HCT116 (cell line): ENCODE measurements around the gene PRKN. TPM values are rescaled to one million over a fixed set of nuclear protein-coding genes. Genes with fewer than 3 reads are reported as not detected.

Experiments
- ATAC-seq: fragments of 200-7000 bp; cut with Tn5 transposase; 2 replicates; pipeline ENCODE4 v1.9.1; 2020; ENCODE audit warnings: mild to moderate bottlenecking, moderate library complexity
- BruUV-seq: library from RNA; stranded (reverse); fragments of 400-500 nt; replicated peaks from 2 replicates; lab custom pipeline; 2021; lab: Mats Ljungman, UMichigan
- CTCF ChIA-PET: fragments of 300-600 bp; sonication (Branson Sonifier 250); formaldehyde crosslinking; loops from one replicate; lab custom pipeline; 2021; ENCODE audit warnings: antibody characterized with exemption; lab: Charles Lee
- POLR2A ChIA-PET: fragments of 300-600, 350-600 bp; sonication (Branson Sonifier 250); formaldehyde crosslinking; loops from one replicate; lab custom pipeline; 2021; ENCODE audit warnings: antibody characterized with exemption; lab: Charles Lee
- RAD21 ChIA-PET, 2 experiments: fragments of 300-600 bp; sonication (Branson Sonifier 250); formaldehyde crosslinking; loops; one replicate each; lab custom pipeline; 2023; ENCODE audit warnings: low total read pairs in 2 of 2; ENCODE audit not compliant: uncharacterized antibody in 2 of 2, unreplicated experiment in 2 of 2, low non-redundant PET in 1 of 2; lab: Charles Lee
- DNase-seq: peaks from one replicate; pipeline ENCODE4 v3.0.0-alpha.2; 2010; ENCODE audit warnings: low read depth, low spot score
- H2AFZ ChIP-seq: fragments of 200-600 bp; shearing (Covaris generic), sonication (generic); 2 replicates; pipeline ENCODE4 v1.6.1; 2017; ENCODE audit warnings: low read depth, mixed run types, mixed read lengths, antibody characterized with exemption, low read length; ENCODE audit not compliant: poor library complexity, severe bottlenecking
- H3K27ac ChIP-seq: 2 replicates; pipeline ENCODE4 v1.5.1; 2012; ENCODE audit warnings: low read depth, low read length
- H3K27me3 ChIP-seq: fragments of 200-600 bp; sonication (generic); 2 replicates; pipeline ENCODE4 v1.6.1; 2016; ENCODE audit warnings: mixed run types, low read length, mixed read lengths; ENCODE audit not compliant: insufficient read depth
- H3K36me3 ChIP-seq, 2 experiments: fragments of 200-500 bp in 1 of 2; fragments of 200-600 bp in 1 of 2; sonication (Bioruptor generic) in 1 of 2; sonication (generic) in 1 of 2; 2 replicates each; pipeline versions ENCODE4 v1.5.1 to v1.6.1; 2014 to 2016; ENCODE audit warnings: low read length in 2 of 2, inconsistent platforms in 1 of 2, mixed read lengths in 1 of 2, mixed run types in 1 of 2; ENCODE audit not compliant: insufficient read depth in 2 of 2, control insufficient read depth in 1 of 2
- H3K4me1 ChIP-seq, 2 experiments: fragments of 200-600 bp in 1 of 2; sonication (generic) in 1 of 2; 2 replicates each; pipeline versions ENCODE4 v1.5.1 to v1.6.1; 2012 to 2017; ENCODE audit warnings: low read length in 2 of 2, inconsistent platforms in 1 of 2, mild to moderate bottlenecking in 1 of 2, mixed read lengths in 1 of 2, mixed run types in 1 of 2, moderate library complexity in 1 of 2; ENCODE audit not compliant: insufficient read depth in 2 of 2, control insufficient read depth in 1 of 2
- H3K4me2 ChIP-seq: fragments of 200-600 bp; sonication (generic); 2 replicates; pipeline ENCODE4 v1.6.1; 2017; ENCODE audit warnings: mixed run types, low read length, mixed read lengths
- H3K4me3 ChIP-seq, 2 experiments: fragments of 200-600 bp in 1 of 2; sonication (generic) in 1 of 2; replicated peaks in 1 of 2; 2 replicates each; pipeline ENCODE4 v1.5.1; 2011 to 2016; ENCODE audit warnings: low read length in 2 of 2, control low read depth in 1 of 2, low read depth in 1 of 2, mild to moderate bottlenecking in 1 of 2, mixed read lengths in 1 of 2, mixed run types in 1 of 2
- H3K79me2 ChIP-seq: fragments of 200-600 bp; sonication (generic); 2 replicates; pipeline ENCODE4 v1.6.1; 2017; ENCODE audit warnings: mild to moderate bottlenecking, mixed run types, low read length, moderate library complexity, mixed read lengths; ENCODE audit not compliant: insufficient read depth
- H3K9ac ChIP-seq: fragments of 200-600 bp; sonication (generic); 2 replicates; pipeline ENCODE4 v1.6.1; 2016; ENCODE audit warnings: low read length, mixed read lengths
- H3K9me2 ChIP-seq: fragments of 200-600 bp; sonication (generic), shearing (Covaris generic); 2 replicates; pipeline ENCODE4 v1.6.1; 2017; ENCODE audit warnings: mixed run types, mild to moderate bottlenecking, moderate library complexity; ENCODE audit not compliant: insufficient read depth
- H3K9me3 ChIP-seq, 2 experiments: fragments of 200-500 bp in 1 of 2; fragments of 200-600 bp in 1 of 2; sonication (Bioruptor generic) in 1 of 2; sonication (generic) in 1 of 2; 2 replicates each; pipeline ENCODE4 v1.6.1; 2014 to 2017; ENCODE audit warnings: low read length in 2 of 2, mixed read lengths in 2 of 2, inconsistent platforms in 1 of 2, low read depth in 1 of 2, mild to moderate bottlenecking in 1 of 2, mixed run types in 1 of 2, moderate library complexity in 1 of 2; ENCODE audit not compliant: control insufficient read depth in 1 of 2, insufficient read depth in 1 of 2
- H4K20me1 ChIP-seq: fragments of 200-600 bp; sonication (generic), shearing (Covaris generic); 2 replicates; pipeline ENCODE4 v1.6.1; 2017; ENCODE audit warnings: mixed run types, mild to moderate bottlenecking, moderate library complexity; ENCODE audit not compliant: insufficient read depth
- CBX3 ChIP-seq: IDR thresholded peaks from 2 replicates; pipeline ENCODE4 v1.6.1; 2012; ENCODE audit warnings: low read depth
- CTCF ChIP-seq, 3 experiments: fragments of 200-600 bp in 1 of 3; sonication (generic) in 1 of 3; IDR thresholded peaks in 2 of 3; conservative IDR thresholded peaks in 1 of 3; 2 replicates each; pipeline ENCODE4 v1.5.1; 2012 to 2017; ENCODE audit warnings: low read depth in 2 of 3, low read length in 2 of 3, antibody characterized with exemption in 1 of 3, borderline replicate concordance in 1 of 3, control low read depth in 1 of 3, mild to moderate bottlenecking in 1 of 3, mixed read lengths in 1 of 3, mixed run types in 1 of 3, moderate library complexity in 1 of 3; ENCODE audit not compliant: insufficient read depth in 1 of 3
- ELF1 ChIP-seq: IDR thresholded peaks from 2 replicates; pipeline ENCODE4 v1.6.1; 2012; ENCODE audit warnings: low read depth, borderline replicate concordance
- POLR2AphosphoS5 ChIP-seq: IDR thresholded peaks from 2 replicates; pipeline ENCODE4 v1.6.1; 2011; ENCODE audit warnings: mild to moderate bottlenecking, low read depth, low read length, moderate library complexity
- SIN3A ChIP-seq: IDR thresholded peaks from 2 replicates; pipeline ENCODE4 v1.6.1; 2012; ENCODE audit warnings: low read depth
- SP1 ChIP-seq: IDR thresholded peaks from 2 replicates; pipeline ENCODE4 v1.6.1; 2012; ENCODE audit warnings: low read depth
- SRF ChIP-seq: IDR thresholded peaks from 2 replicates; pipeline ENCODE4 v1.6.1; 2012; ENCODE audit warnings: low read depth
- intact Hi-C: fragments of 100-400 bp; cut with micrococcal nuclease; formaldehyde crosslinking; loops from 2 replicates; pipeline ENCODE4 v1.10.0; 2022
- total RNA-seq: library from RNA; stranded (reverse); gene quantifications from one replicate; pipeline ENCODE4 v1.2.1, GENCODE V29; 2021; ENCODE audit not compliant: unreplicated experiment
- TF ChIP-seq, protein P1 (sequence below): IDR thresholded peaks from 2 replicates; pipeline ENCODE4 v1.6.1; 2011; ENCODE audit warnings: mild to moderate bottlenecking, low read length, moderate library complexity; ENCODE audit not compliant: insufficient replicate concordance; ENCODE audit errors: extremely low read depth

Gene PRKN
- total RNA-seq, 1 experiment from 2014 or later = 2.6 TPM

DNA sequence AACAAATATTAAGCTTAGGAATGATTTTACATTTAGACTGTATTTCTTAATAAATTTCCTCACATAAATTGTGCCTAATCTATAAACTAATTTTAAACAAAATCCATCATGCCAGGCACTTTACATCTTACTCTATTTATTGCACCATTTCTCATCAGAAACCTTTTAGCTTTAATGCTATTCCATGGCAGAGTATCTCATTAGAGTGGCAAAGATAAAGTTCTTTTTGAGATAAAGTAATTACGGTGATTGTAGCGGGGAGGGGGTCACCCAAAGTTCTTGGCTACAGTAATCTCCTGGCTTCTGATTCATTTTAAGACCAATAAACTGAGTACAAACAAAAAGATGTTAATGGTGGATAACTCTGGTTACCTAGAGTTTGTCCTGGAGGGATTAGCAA lies 532.1 kb downstream of the PRKN start:
- no peak overlapping the region for H3K27ac ChIP-seq
- TF ChIP-seq POLR2AphosphoS5 (no peak), CTCF (IDR thresholded peaks at IDR 0.05 in 2 of 3, conservative IDR thresholded peaks at IDR 0.05 in 1 of 3; ENCODE audit: borderline replicate concordance in 1 of 3, insufficient read depth in 1 of 3, low read depth in 2 of 3, low read length in 2 of 3) (no peak), CBX3 (no peak), ELF1 (no peak), SRF (no peak), SP1 (no peak), SIN3A (no peak)
- TF ChIP-seq, protein P1, sequence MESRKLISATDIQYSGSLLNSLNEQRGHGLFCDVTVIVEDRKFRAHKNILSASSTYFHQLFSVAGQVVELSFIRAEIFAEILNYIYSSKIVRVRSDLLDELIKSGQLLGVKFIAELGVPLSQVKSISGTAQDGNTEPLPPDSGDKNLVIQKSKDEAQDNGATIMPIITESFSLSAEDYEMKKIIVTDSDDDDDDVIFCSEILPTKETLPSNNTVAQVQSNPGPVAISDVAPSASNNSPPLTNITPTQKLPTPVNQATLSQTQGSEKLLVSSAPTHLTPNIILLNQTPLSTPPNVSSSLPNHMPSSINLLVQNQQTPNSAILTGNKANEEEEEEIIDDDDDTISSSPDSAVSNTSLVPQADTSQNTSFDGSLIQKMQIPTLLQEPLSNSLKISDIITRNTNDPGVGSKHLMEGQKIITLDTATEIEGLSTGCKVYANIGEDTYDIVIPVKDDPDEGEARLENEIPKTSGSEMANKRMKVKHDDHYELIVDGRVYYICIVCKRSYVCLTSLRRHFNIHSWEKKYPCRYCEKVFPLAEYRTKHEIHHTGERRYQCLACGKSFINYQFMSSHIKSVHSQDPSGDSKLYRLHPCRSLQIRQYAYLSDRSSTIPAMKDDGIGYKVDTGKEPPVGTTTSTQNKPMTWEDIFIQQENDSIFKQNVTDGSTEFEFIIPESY = no peak
- H3K9me3 ChIP-seq = no peaks in the 10 kb centered on the region
- H2AFZ ChIP-seq = no peak overlapping the region
- no TSS peak for BruUV-seq
- no peaks in the 10 kb centered on the region for H3K36me3 ChIP-seq
- no peak overlapping the region for H3K9ac ChIP-seq
- no peaks in the 10 kb centered on the region for H4K20me1 ChIP-seq
- H3K4me2 ChIP-seq = no peak overlapping the region
- no peaks in the 10 kb centered on the region for H3K4me1 ChIP-seq
- CTCF ChIA-PET = no interaction called here
- H3K27me3 ChIP-seq = no peaks in the 10 kb centered on the region
- POLR2A ChIA-PET = no interaction called here
- no peak overlapping the region for H3K4me3 ChIP-seq
- RAD21 ChIA-PET = no interaction called here
- no peaks in the 10 kb centered on the region for H3K9me2 ChIP-seq
- intact Hi-C loops = loop anchor here (10.0 kb wide), 1 partner anchor 361 kb away; no protein-coding TSS in a partner anchor
- no peaks in the 10 kb centered on the region for H3K79me2 ChIP-seq
- DNase-seq (no peak), ATAC-seq (no peak)
